ENCODE measurements around the gene GAPVD1.
A peak's percentile ranks its signal among the peaks of the same experiment; 100 is the strongest.

Gene GAPVD1

DNA sequence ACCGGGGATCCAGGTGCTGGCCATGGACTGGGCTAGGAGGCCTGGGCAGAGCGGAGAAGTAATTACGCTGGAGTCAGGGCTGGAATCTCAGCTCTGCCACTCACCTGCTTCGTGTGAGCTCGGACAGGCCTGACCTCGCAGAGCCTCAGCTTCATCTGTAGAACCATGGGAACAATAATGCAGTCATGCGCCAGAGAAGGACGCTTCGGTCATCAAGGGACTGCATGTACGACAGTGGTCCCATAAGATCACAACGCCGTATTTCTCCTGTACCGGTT lies 145.1 kb downstream of the GAPVD1 start:
- H4K20me1 ChIP-seq: no peaks in the 10 kb centered on the region
- no peak overlapping the region for H3K4me3 ChIP-seq
- no peak overlapping the region for H3K9ac ChIP-seq
- peaks cover 23 to 49% (median 32%) of the 10 kb centered on the region in 10 experiments for H3K4me1 ChIP-seq
- H3K36me3 ChIP-seq: no peaks in the 10 kb centered on the region
- H3K9me3 ChIP-seq (replicated peaks in 1 of 11): no peaks in the 10 kb centered on the region
- H3K27ac ChIP-seq: no peak overlapping the region
- TF ChIP-seq Cebpa-rat (IDR thresholded peaks at IDR 0.05): no peak
- peak overlapping the region in 10 of 11 experiments; percentile 84 to 99 (median 95); a peak in 12 of 22 replicates for H3K4me2 ChIP-seq
- H3K27me3 ChIP-seq: peaks cover 0 to 7% (median 0%) of the 10 kb centered on the region in 11 experiments; a peak in 5 of 22 replicates

DNA sequence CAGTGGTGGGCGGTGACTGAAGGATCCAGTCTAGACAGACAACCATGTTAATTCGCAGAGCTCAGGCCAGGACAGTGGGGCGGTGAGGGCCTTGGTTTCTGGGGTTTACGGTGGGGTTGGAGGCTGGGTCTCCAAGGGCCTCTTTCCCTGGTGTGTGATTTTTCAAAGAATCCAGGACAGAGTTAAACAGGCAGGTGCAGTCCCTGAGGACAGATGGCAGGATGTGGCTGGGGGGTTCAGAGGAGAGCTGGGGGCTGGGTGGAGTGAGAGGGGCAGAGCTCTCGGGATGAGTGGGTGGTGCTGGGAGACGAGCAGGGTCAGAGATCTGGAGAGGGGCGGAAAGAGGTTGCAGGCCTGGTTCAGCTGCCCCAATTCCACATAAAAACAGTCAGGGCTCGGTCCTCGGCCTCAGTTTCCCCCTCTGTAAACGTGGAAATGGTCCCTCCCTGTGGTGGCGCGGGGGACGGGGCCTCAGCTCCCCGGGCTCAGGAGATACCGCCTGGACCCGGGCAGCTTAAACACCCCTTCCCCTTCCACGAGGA lies 145.9 kb downstream of the GAPVD1 start:
- H3K27ac ChIP-seq: peak overlapping the region in 10 of 11 experiments; percentile 87 to 96 (median 90); a peak in 20 of 22 replicates
- peak overlapping the region; percentile 83 to 96 (median 89) for H3K9ac ChIP-seq
- H3K4me2 ChIP-seq: peak overlapping the region; percentile 84 to 99 (median 94)
- peak overlapping the region; percentile 54 to 76 (median 64) for H3K4me3 ChIP-seq
- no peaks in the 10 kb centered on the region for H4K20me1 ChIP-seq
- H3K27me3 ChIP-seq: peaks cover 0 to 7% (median 0%) of the 10 kb centered on the region in 11 experiments; a peak in 5 of 22 replicates
- H3K9me3 ChIP-seq (replicated peaks in 1 of 11): no peaks in the 10 kb centered on the region
- peaks cover 23 to 49% (median 33%) of the 10 kb centered on the region in 10 experiments for H3K4me1 ChIP-seq
- no peak for TF ChIP-seq Cebpa-rat (IDR thresholded peaks at IDR 0.05)
- no peaks in the 10 kb centered on the region for H3K36me3 ChIP-seq

DNA sequence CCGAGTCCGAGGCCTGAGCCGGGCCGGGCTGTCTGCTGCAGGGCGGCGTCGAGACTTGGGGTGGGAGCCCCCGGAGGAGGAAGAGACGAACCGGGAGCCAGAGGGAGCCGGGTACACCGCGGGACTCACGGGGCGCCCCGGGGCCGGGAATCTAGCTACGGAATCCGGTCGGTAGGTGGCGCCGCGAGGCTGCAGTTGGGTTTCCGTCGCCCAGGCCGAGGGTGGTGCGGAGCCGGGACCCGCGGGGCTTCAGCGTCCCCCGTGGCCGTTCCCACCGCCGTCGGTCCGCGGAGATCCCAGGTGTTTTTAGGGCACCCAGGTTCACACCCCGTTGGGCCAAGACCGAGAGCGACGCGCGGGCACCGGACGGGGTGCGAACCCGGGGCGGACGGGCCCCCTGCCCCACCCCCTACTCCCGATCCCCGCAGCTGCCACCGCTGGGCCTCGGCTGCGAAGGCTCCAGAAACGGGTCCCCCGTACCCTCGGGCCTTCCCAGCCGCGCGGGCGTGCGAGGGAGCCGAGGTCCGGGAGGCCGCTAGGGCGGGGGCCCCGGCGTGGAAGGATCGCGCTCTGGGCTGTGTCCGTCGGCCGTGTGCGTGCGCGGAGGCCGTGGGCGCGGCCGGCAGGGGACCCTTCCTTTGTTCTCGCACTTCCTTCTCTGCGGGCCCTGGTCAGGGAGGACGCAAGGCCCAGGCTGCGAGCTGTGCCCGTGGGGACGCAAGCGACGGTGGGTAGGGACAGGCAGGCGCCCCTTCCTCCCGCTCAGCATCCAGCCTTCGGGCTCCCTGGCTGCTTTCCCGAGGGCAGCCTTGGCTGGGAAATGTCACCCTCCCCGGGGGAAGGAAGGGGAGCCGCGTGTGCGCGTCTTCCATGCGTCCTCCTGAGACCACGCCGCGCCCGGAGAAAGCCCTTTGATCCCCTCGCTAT lies 146.6 kb downstream of the GAPVD1 start:
- peaks cover 0 to 7% (median 0%) of the 10 kb centered on the region in 11 experiments; a peak in 5 of 22 replicates for H3K27me3 ChIP-seq
- H3K4me2 ChIP-seq: peak overlapping the region; percentile 84 to 99 (median 94)
- H3K4me3 ChIP-seq: peak overlapping the region; percentile 54 to 76 (median 64)
- H3K36me3 ChIP-seq: no peaks in the 10 kb centered on the region
- no peak for TF ChIP-seq Cebpa-rat (IDR thresholded peaks at IDR 0.05)
- H3K9me3 ChIP-seq (replicated peaks in 1 of 11): no peaks in the 10 kb centered on the region
- peak overlapping the region; percentile 83 to 96 (median 89) for H3K9ac ChIP-seq
- peak overlapping the region; percentile 62 to 96 (median 90) for H3K27ac ChIP-seq
- H3K4me1 ChIP-seq: peaks cover 28 to 54% (median 35%) of the 10 kb centered on the region in 10 experiments
- no peaks in the 10 kb centered on the region for H4K20me1 ChIP-seq

DNA sequence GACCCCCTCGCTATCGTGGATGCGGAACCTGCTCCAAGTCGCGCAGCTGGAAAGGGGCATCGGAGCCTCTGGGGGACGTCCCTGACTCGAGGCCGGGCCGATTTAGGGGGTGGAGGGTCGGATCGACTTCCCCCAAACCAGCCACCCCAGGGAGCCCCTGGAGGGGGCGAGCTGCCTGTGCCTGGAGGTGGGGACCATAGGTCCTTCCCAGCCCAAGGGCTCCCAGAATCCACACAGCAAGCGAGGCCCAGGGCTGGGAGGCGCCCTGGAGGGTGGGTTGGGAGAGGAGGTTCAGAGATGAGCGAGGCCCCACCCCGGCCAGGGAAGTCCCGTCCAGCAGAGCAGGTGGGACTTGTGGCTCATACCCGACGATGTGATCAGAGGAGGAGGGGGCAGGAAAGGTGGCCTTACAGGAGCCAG lies 147.6 kb downstream of the GAPVD1 start:
- Histone ChIP-seq H3K9me3 (replicated peaks in 1 of 11) (no peaks in the 10 kb centered on the region), H4K20me1 (no peaks in the 10 kb centered on the region), H3K9ac (peak overlapping the region in 9 of 11 experiments; percentile 86 to 96 (median 90); a peak in 11 of 22 replicates), H3K4me2 (peak overlapping the region; percentile 84 to 99 (median 94); a peak in 19 of 22 replicates), H3K27ac (peak overlapping the region; percentile 62 to 96 (median 90); a peak in 18 of 22 replicates), H3K4me3 (peak overlapping the region in 4 of 10 experiments; percentile 54 to 76 (median 67); a peak in 6 of 20 replicates), H3K36me3 (no peaks in the 10 kb centered on the region), H3K27me3 (peaks cover 0 to 7% (median 0%) of the 10 kb centered on the region in 11 experiments; a peak in 5 of 22 replicates), H3K4me1 (peaks cover 28 to 54% (median 36%) of the 10 kb centered on the region in 10 experiments)
- TF ChIP-seq Cebpa-rat (IDR thresholded peaks at IDR 0.05): no peak

DNA sequence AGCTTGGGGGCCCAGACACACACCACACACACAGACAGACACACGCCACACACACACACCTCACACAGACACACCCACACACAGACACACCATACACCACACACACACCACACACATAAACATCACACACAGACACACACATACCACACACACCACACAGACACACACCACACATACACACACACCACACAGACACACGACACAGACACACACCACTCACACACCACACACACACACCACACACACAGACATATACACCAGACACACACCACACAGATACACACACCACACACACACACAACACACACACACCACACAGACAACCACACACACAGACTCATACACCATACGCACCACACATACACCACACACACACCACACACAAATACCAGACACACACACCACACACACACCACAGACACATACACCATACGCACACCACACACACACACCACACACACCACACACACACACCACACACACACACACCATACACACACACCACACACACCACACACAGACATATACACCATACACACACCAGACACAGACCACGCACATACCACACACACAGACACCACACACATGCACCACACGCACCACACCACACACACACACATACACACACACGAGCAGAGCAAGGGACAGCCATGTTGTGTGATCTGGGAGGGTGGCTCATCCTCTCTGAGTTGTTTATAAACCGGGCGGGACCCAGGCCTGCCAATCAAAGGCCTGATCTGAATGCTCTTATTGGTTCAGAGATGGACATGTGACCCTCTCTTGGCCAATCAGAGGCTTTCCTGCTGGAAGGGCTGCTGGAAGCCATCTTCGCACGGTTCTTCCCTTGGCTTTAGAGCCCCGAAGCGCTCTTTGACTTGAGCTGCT lies 148.3 kb downstream of the GAPVD1 start:
- Histone ChIP-seq H3K4me3 (peak overlapping the region; percentile 50 to 69 (median 59)), H3K27ac (peak overlapping the region; percentile 53 to 96 (median 78)), H3K4me2 (peak overlapping the region; percentile 54 to 99 (median 91)), H3K36me3 (no peaks in the 10 kb centered on the region), H3K9ac (peak overlapping the region; percentile 53 to 96 (median 75)), H3K27me3 (peaks cover 0 to 7% (median 0%) of the 10 kb centered on the region in 11 experiments; a peak in 5 of 22 replicates), H3K4me1 (peaks cover 28 to 54% (median 36%) of the 10 kb centered on the region in 10 experiments), H3K9me3 (replicated peaks in 1 of 11) (no peaks in the 10 kb centered on the region), H4K20me1 (no peaks in the 10 kb centered on the region)
- no peak for TF ChIP-seq Cebpa-rat (IDR thresholded peaks at IDR 0.05)

DNA sequence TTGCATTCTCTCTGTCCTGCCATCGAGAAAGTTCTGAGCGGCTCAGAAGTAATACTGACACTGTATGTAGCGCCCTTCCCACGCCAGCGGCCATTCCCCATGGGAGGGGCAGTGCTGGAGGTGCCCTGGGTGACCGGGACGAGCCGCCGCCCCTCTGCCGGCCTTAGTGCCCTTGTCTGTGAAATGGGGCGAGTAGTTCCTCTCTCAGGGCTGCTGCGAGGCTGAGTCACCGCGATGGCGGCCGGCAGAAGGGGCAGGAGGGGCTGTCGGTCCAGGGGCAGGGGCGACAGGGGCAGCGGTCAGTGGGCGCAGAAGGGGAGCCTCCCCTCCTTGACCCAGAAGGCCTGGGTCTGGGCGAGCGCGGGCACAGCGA lies 148.9 kb downstream of the GAPVD1 start:
- Histone ChIP-seq H3K27me3 (peaks cover 0 to 7% (median 0%) of the 10 kb centered on the region in 11 experiments; a peak in 5 of 22 replicates), H4K20me1 (no peaks in the 10 kb centered on the region), H3K4me2 (peak overlapping the region; percentile 54 to 98 (median 81)), H3K9ac (peak overlapping the region; percentile 53 to 84 (median 71)), H3K4me1 (peaks cover 28 to 54% (median 36%) of the 10 kb centered on the region in 10 experiments), H3K4me3 (peak overlapping the region; percentile 50 to 69 (median 59)), H3K9me3 (replicated peaks in 1 of 11) (no peaks in the 10 kb centered on the region), H3K36me3 (no peaks in the 10 kb centered on the region), H3K27ac (peak overlapping the region; percentile 53 to 96 (median 70))
- TF ChIP-seq Cebpa-rat (IDR thresholded peaks at IDR 0.05): no peak

DNA sequence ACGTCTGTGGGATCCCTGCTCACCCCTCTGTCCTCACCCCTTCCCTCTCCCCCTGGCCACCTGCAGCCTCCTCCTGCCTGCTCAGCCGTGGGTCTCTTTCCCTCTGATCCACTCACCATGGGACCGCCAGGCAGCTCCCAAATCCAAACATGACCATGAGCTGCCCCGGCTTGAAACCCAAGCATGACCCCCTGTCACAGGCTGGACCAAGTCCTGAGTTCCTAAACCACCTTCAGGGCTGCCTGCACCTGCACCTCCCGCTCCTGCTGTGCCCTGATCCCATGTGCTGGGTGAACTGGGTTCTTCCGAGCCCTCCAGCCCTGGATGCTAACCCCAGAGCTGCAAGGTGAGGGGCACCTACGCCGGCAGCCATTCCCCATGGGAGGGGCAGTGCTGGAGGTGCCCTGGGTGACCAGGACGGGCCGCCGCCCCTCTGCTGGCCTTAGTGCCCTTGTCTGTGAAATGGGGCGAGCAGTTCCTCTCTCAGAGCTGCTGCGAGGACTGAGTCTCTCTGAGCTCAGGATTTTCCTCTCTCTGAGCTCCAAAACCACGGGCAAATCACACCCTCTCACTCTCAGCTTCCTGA lies 149.6 kb downstream of the GAPVD1 start:
- Histone ChIP-seq H4K20me1 (no peaks in the 10 kb centered on the region), H3K4me3 (peak overlapping the region in 9 of 10 experiments; percentile 50 to 69 (median 59); a peak in 15 of 20 replicates), H3K4me1 (peaks cover 28 to 54% (median 35%) of the 10 kb centered on the region in 10 experiments), H3K9ac (peak overlapping the region; percentile 53 to 84 (median 71); a peak in 16 of 22 replicates), H3K4me2 (peak overlapping the region; percentile 54 to 98 (median 81)), H3K27ac (peak overlapping the region in 9 of 11 experiments; percentile 60 to 96 (median 78); a peak in 12 of 22 replicates), H3K9me3 (replicated peaks in 1 of 11) (no peaks in the 10 kb centered on the region), H3K27me3 (peaks cover 0 to 7% (median 0%) of the 10 kb centered on the region in 11 experiments; a peak in 5 of 22 replicates), H3K36me3 (no peaks in the 10 kb centered on the region)
- TF ChIP-seq Cebpa-rat (IDR thresholded peaks at IDR 0.05): no peak

DNA sequence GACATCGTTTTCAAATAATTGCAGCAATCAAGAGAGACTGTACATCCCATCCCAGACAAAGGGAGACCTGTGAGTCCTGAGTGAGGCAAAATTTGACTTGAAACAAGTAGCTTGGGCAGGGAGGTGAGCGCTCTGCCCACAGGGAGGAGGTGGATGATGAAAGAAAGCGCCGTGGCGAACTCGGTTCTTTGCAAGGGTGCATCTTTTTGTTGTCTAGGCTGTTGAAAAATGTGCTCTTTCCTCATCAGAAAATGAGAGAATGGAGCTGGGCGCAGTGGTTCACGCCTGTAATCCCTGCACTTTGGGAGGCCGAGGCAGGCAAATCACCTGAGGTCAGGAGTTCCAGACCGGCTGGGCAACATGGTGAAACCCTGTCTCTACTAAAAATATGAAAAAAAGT lies 150.5 kb downstream of the GAPVD1 start:
- Histone ChIP-seq H3K36me3 (no peaks in the 10 kb centered on the region), H3K9ac (no peak overlapping the region), H4K20me1 (no peaks in the 10 kb centered on the region), H3K4me1 (peaks cover 22 to 45% (median 30%) of the 10 kb centered on the region in 10 experiments), H3K27me3 (peaks cover 0 to 7% (median 0%) of the 10 kb centered on the region in 11 experiments; a peak in 5 of 22 replicates), H3K4me2 (peak overlapping the region in 1 of 11 experiments; percentile 75; a peak in 3 of 22 replicates), H3K27ac (no peak overlapping the region), H3K4me3 (no peak overlapping the region), H3K9me3 (replicated peaks in 1 of 11) (no peaks in the 10 kb centered on the region)
- no peak for TF ChIP-seq Cebpa-rat (IDR thresholded peaks at IDR 0.05)
